HepG2 (cell line): Measurements from ENCODE around the gene CYP4F12. TPM values are rescaled to one million over a fixed set of nuclear protein-coding genes. Genes with fewer than 3 reads are reported as not detected.

Experiments
- ATF3 ChIP-seq: sonication (generic); formaldehyde crosslinking; IDR thresholded peaks from 2 replicates; pipeline ENCODE4 v1.4.0; 2020; ENCODE audit warnings: missing genetic modification reagents
- GATAD2A ChIP-seq: IDR thresholded peaks from 2 replicates; pipeline ENCODE4 v1.6.1; 2016
- HDAC1 ChIP-seq: sonication (generic); formaldehyde crosslinking; IDR thresholded peaks from 2 replicates; pipeline ENCODE4 v1.5.1; 2020; ENCODE audit warnings: mild to moderate bottlenecking, missing genetic modification reagents
- KDM5B ChIP-seq: sonication (generic); formaldehyde crosslinking; IDR thresholded peaks from 2 replicates; pipeline ENCODE4 v1.4.0; 2020; ENCODE audit warnings: missing genetic modification reagents, mild to moderate bottlenecking, borderline replicate concordance
- MED13 ChIP-seq: sonication (generic); formaldehyde crosslinking; IDR thresholded peaks from 2 replicates; pipeline ENCODE4 v1.5.0; 2020; ENCODE audit warnings: missing genetic modification reagents
- MYC ChIP-seq: sonication (generic); formaldehyde crosslinking; IDR thresholded peaks from 2 replicates; pipeline ENCODE4 v1.9.0; 2021; ENCODE audit warnings: missing genetic modification reagents, borderline replicate concordance
- NFYB ChIP-seq: sonication (generic); formaldehyde crosslinking; IDR thresholded peaks from 2 replicates; pipeline ENCODE4 v1.4.0; 2020; ENCODE audit warnings: missing genetic modification reagents
- PHF20 ChIP-seq: sonication (generic); formaldehyde crosslinking; IDR thresholded peaks from 2 replicates; pipeline ENCODE4 v1.5.0; 2020; ENCODE audit warnings: mild to moderate bottlenecking, missing genetic modification reagents
- RAD21 ChIP-seq: fragments of 450-650 bp; formaldehyde crosslinking; IDR thresholded peaks from 2 replicates; pipeline ENCODE4 v1.5.0; 2020; ENCODE audit warnings: mild to moderate bottlenecking
- RBM39 ChIP-seq: fragments of 200-400 bp; formaldehyde crosslinking; IDR thresholded peaks from one replicate; pipeline ENCODE4 v1.6.1; 2018; ENCODE audit warnings: antibody characterized with exemption, mild to moderate bottlenecking, low read depth, low read length; ENCODE audit not compliant: poor library complexity, severe bottlenecking
- SP2 ChIP-seq: sonication (generic); formaldehyde crosslinking; IDR thresholded peaks from 2 replicates; pipeline ENCODE4 v1.5.1; 2020; ENCODE audit warnings: mild to moderate bottlenecking, missing genetic modification reagents
- SRY ChIP-seq: sonication (generic); formaldehyde crosslinking; IDR thresholded peaks from 2 replicates; pipeline ENCODE4 v1.8.0; 2022; ENCODE audit warnings: mild to moderate bottlenecking, missing genetic modification reagents
- TFDP2 ChIP-seq: sonication (generic); formaldehyde crosslinking; IDR thresholded peaks from 2 replicates; pipeline ENCODE4 v1.4.0; 2020; ENCODE audit warnings: missing genetic modification reagents
- ZBTB49 ChIP-seq: sonication (generic); formaldehyde crosslinking; IDR thresholded peaks from 2 replicates; pipeline ENCODE4 v1.4.0; 2020; ENCODE audit warnings: missing genetic modification reagents, borderline replicate concordance
- ZNF318 ChIP-seq: sonication (generic); formaldehyde crosslinking; IDR thresholded peaks from 2 replicates; pipeline ENCODE4 v1.4.0; 2020; ENCODE audit warnings: mild to moderate bottlenecking, missing genetic modification reagents
- ZNF850 ChIP-seq: sonication (generic); formaldehyde crosslinking; conservative IDR thresholded peaks from 2 replicates; pipeline ENCODE4 v1.9.0; 2021; ENCODE audit warnings: mild to moderate bottlenecking, missing genetic modification reagents
- polyA plus RNA-seq, 8 experiments: library from polyadenylated mRNA; depleted of rRNA in 3 of 8; stranded (reverse) in 7 of 8; unstranded in 1 of 8; fragments of >200 nt; fragmentation: Illumina TruSeq in 4 of 8; extraction: Trizol in 4 of 8; gene quantifications; 2 replicates each; pipeline versions ENCODE4 v1.2.1 to v1.2.3, GENCODE V29; 2011 to 2016; ENCODE audit warnings: low read depth in 4 of 8, missing spikeins in 1 of 8, mixed read lengths in 1 of 8; ENCODE audit not compliant: insufficient read depth in 1 of 8
- total RNA-seq, 5 experiments: library from RNA; depleted of rRNA; stranded (reverse); fragments of >200 nt; fragmentation: Illumina TruSeq; extraction: Trizol; gene quantifications; 2 replicates each; pipeline ENCODE4 v1.2.3, GENCODE V29; 2016; ENCODE audit warnings: low read depth in 1 of 5

Gene CYP4F12
- total and polyA plus RNA-seq, 2 of the 13 experiments (the other 11 are each of a cell fraction or from before 2014, with no cell fraction given), result 29.9 to 30.8 TPM

- no peak for TF ChIP-seq NFYB (CRISPR knock-in tag)
- TF ChIP-seq KDM5B, result no peak
- TF ChIP-seq SRY (CRISPR knock-in tag), result peak; percentile 48; the same call in 1 of the 2 replicates
- TF ChIP-seq SP2, result no peak
- TF ChIP-seq GATAD2A (CRISPR knock-in tag), result peak; percentile 79
- peak; percentile 17 for TF ChIP-seq RBM39
- no peak for TF ChIP-seq PHF20 (CRISPR knock-in tag)
- no peak for TF ChIP-seq ATF3
- no peak for TF ChIP-seq ZNF318 (CRISPR knock-in tag)
- TF ChIP-seq MYC (CRISPR knock-in tag), result peak; percentile 21; the same call in 1 of the 2 replicates
- TF ChIP-seq TFDP2 (CRISPR knock-in tag), result no peak
- no peak for TF ChIP-seq RAD21 (CRISPR knock-in tag)
- TF ChIP-seq ZNF850 (CRISPR knock-in tag), result no peak
- no peak for TF ChIP-seq MED13
- no peak for TF ChIP-seq ZBTB49
- TF ChIP-seq HDAC1 (CRISPR knock-in tag), result peak; percentile 41
These were observed 31.8 kb upstream of the CYP4F12 start (continued) for GRCh38 chr19:15640904-15641597.
